ENCODE results near the gene CYP26B1.

DNA sequence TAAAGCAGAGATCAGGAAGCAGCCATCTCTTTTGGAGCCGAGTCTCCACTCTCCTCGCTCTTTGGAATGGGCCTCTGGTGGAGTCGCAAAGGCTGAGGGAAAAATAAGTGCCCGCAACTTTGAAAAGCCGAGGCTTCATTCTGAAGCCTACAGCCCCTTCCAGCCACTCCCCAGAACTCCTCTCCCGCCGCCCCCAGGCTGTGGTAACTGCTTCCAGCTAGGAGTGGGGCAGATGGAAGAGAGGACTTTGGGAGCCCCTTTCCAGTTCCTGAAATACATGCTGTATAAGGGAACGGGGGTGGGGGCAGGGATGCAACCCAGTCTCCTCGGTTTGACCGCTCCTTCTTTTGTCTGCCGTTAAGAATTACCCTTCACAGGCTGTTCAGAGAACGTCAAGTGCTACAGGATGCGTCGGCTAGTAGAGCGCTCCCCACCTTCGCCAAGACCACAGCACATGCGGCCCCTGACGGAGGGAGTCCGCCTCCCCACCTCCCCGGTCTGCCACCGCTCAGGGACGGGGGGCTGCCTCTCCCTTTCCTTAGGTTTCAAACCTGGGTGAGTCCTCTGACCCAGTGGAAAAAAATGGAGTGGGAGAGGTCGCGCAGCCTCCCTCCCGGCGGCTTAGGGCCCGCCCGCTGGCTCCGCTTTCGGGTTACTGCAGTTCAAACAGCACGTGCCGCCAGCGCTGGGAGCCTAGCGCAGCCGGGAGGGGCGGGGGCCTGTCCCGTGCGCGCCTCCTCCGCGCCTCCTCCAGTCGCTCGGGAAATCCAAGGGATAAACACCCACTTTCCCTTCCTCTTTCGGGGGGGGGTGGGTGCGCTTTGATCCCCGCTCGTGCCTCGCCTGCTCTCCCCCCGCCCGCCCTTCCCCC is 4.9 kb downstream of the CYP26B1 start:
- no peak for TF ChIP-seq POLR2AphosphoS5 (IDR thresholded peaks at IDR 0.05; ENCODE audit: borderline replicate concordance, low read depth, low read length)
- TF ChIP-seq EZH2 (IDR thresholded peaks at IDR 0.05) = no peak
- TF ChIP-seq FOXP2 (optimal IDR thresholded peaks at IDR 0.05; ENCODE audit: control extremely low read depth, extremely low read length, insufficient read depth) = no peak

All from SK-N-MC (cell line).